Mucosa of descending colon (tissue), 3 donors: ENCODE data around the gene HOXD9. TPM values are rescaled to one million over a fixed set of nuclear protein-coding genes. Genes with fewer than 3 reads are reported as not detected.
A peak's percentile ranks its signal among the peaks of the same experiment; 100 is the strongest.

Source experiments
- ATAC-seq: fragments of 200-7000 bp; cut with Tn5 transposase; one replicate; pipeline ENCODE4 v1.9.1; 2020; ENCODE audit warnings: mild to moderate bottlenecking, moderate library complexity
- DNase-seq, 3 donors: peaks; one replicate each; pipeline ENCODE4 v3.0.0-alpha.2; 2020
- H3K36me3 ChIP-seq: fragments of 200-600 bp; one replicate; pipeline ENCODE4 v1.8.0; 2021; ENCODE audit warnings: low read depth, mild to moderate bottlenecking
- H3K4me1 ChIP-seq: fragments of 200-600 bp; one replicate; pipeline ENCODE4 v1.8.0; 2021; ENCODE audit warnings: low read depth, mild to moderate bottlenecking
- H3K4me3 ChIP-seq: fragments of 200-600 bp; one replicate; pipeline ENCODE4 v1.8.0; 2021; ENCODE audit warnings: mild to moderate bottlenecking
- H3K9me3 ChIP-seq: fragments of 200-600 bp; one replicate; pipeline ENCODE4 v1.8.0; 2021; ENCODE audit warnings: mild to moderate bottlenecking
- intact Hi-C, 2 donors: fragments of 100-400 bp; cut with DNase I in 1 of 2; cut with micrococcal nuclease in 1 of 2; formaldehyde crosslinking; loops; one replicate each; pipeline versions ENCODE4 v1.11.0 to v1.11.1; 2022; cut with DNase I, micrococcal nuclease
- total RNA-seq, 3 donors: library from RNA; stranded (reverse); fragmentation: NEBNext Ultra II Directional in 2 of 3; extraction: Animal tissue kit (Norgen Biotek cat#: 25700) in 2 of 3; gene quantifications; one replicate each; pipeline versions ENCODE4 v1.2.1 to v1.2.4, GENCODE V29; 2021 to 2023
- TF ChIP-seq, protein P1 (sequence below): fragments of 200-600 bp; IDR thresholded peaks from one replicate; pipeline ENCODE4 v1.8.0; 2022; ENCODE audit warnings: antibody characterized with exemption, mild to moderate bottlenecking
- donor health status: DM: no; HTN: no; CAD: no; lungs with moderate emphysema.
- donor health status: DM: no; HTN: no; CAD: no.
- donor health status: DM: no; HTN: yes; CAD: no.

The HOXD9 gene
- total RNA-seq, 3 donors from 2014 or later: 2.1 to 5.6 (median 2.2) TPM

DNA sequence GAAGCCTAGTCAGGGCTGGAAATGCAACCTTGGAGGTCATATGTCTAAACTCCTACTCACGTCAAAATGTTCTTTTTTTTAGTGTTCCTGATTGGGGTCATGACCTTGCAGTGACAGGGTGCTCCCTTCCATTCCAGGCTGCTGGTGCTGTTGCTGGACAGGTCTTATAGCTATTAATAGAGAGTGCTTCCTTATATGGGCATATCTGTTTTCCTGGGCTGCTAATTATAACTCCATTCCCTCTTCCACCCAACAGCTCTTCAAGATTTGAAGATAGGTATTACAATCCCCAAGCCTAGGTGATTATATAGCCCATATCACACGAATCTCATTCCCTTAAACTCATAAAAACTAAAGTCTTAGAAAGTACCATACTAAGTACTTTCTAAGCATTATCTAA is 47.2 kb downstream of the HOXD9 start:
- no peaks in the 10 kb centered on the region for H3K9me3 ChIP-seq
- no peak for ATAC-seq
- peaks cover 5% of the 10 kb centered on the region for H3K4me1 ChIP-seq
- intact Hi-C loops: no loop called here
- H3K36me3 ChIP-seq: no peaks in the 10 kb centered on the region
- no peak for DNase-seq
- H3K4me3 ChIP-seq: no peak overlapping the region
- TF ChIP-seq, protein P1, sequence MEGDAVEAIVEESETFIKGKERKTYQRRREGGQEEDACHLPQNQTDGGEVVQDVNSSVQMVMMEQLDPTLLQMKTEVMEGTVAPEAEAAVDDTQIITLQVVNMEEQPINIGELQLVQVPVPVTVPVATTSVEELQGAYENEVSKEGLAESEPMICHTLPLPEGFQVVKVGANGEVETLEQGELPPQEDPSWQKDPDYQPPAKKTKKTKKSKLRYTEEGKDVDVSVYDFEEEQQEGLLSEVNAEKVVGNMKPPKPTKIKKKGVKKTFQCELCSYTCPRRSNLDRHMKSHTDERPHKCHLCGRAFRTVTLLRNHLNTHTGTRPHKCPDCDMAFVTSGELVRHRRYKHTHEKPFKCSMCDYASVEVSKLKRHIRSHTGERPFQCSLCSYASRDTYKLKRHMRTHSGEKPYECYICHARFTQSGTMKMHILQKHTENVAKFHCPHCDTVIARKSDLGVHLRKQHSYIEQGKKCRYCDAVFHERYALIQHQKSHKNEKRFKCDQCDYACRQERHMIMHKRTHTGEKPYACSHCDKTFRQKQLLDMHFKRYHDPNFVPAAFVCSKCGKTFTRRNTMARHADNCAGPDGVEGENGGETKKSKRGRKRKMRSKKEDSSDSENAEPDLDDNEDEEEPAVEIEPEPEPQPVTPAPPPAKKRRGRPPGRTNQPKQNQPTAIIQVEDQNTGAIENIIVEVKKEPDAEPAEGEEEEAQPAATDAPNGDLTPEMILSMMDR: no peak

DNA sequence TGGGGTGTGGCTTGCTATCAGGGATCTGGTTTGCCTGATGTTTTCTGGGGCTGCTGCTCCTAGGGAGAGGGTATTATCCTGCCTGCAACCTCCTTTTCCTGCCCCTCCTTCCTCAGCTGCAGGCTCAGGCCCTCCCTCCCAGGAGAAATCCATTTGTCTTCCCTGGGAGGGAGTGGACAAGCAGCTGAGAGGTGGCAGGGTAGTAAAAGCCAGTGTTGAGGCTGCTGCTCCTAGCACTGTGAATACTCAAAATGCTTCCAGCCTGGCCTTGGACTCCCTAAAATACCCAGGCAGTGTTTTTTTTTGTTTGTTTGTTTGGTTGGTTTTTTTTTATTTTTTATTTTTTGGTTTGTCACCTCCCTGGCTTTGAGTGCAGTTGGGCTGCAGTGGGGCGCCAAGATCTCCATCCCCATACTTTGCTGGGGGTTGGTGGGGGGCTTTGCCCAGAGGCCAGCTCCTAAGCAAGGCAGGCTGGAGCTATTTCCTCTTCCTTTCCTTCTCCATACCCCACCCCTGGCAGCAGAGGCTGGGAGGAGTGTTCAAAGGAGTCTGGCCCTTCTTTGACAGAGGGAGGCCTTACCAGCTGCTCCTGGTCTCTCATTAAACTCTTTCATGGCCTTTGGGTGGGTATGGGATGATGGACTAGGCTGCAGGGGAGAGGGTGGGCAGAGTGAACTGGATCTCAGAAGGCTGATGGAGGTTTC is 48.2 kb downstream of the HOXD9 start:
- DNase-seq (no peak), ATAC-seq (peak; percentile 19)
- Histone ChIP-seq H3K4me1 (peaks cover 11% of the 10 kb centered on the region), H3K36me3 (no peaks in the 10 kb centered on the region), H3K4me3 (no peak overlapping the region), H3K9me3 (no peaks in the 10 kb centered on the region)
- intact Hi-C loops: no loop called here
- TF ChIP-seq, protein P1: no peak

DNA sequence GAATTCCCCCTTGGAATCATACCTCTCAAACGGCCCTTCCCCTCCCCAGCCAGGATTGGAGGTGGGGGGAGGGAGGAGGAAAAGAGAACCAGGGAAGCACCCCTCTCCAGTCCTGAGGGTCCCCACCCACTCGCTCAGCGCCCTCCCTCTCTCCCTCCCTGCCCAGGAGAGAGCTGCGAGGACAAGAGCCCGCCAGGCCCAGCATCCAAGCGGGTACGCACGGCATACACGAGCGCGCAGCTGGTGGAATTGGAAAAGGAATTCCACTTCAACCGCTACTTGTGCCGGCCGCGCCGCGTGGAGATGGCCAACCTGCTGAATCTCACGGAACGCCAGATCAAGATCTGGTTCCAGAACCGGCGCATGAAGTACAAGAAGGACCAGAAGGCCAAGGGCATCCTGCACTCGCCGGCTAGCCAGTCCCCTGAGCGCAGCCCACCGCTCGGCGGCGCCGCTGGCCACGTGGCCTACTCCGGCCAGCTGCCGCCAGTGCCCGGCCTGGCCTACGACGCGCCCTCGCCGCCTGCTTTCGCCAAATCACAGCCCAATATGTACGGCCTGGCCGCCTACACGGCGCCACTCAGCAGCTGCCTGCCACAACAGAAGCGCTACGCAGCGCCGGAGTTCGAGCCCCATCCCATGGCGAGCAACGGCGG is 49.0 kb downstream of the HOXD9 start:
- Histone ChIP-seq H3K9me3 (no peaks in the 10 kb centered on the region), H3K4me3 (no peak overlapping the region), H3K4me1 (peaks cover 11% of the 10 kb centered on the region), H3K36me3 (no peaks in the 10 kb centered on the region)
- ATAC-seq (no peak), DNase-seq (peak in 1 of 3 donors; percentile 32)
- intact Hi-C loops: no loop called here
- TF ChIP-seq, protein P1: no peak

DNA sequence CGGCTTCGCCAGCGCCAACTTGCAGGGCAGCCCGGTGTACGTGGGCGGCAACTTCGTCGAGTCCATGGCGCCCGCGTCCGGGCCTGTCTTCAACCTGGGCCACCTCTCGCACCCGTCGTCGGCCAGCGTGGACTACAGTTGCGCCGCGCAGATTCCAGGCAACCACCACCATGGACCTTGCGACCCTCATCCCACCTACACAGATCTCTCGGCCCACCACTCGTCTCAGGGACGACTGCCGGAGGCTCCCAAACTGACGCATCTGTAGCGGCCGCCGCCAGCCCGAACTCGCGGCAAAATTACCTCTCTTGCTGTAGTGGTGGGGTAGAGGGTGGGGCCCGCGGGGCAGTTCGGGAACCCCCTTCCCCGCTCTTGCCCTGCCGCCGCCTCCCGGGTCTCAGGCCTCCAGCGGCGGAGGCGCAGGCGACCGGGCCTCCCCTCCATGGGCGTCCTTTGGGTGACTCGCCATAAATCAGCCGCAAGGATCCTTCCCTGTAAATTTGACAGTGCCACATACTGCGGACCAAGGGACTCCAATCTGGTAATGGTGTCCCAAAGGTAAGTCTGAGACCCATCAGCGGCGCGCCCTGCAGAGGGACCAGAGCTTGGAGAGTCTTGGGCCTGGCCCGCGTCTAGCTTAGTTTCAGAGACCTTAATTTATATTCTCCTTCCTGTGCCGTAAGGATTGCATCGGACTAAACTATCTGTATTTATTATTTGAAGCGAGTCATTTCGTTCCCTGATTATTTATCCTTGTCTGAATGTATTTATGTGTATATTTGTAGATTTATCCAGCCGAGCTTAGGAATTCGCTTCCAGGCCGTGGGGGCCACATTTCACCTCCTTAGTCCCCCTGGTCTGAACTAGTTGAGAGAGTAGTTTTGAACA is 49.7 kb downstream of the HOXD9 start:
- TF ChIP-seq, protein P1: no peak
- intact Hi-C loops: no loop called here
- no peaks in the 10 kb centered on the region for H3K9me3 ChIP-seq
- peaks cover 11% of the 10 kb centered on the region for H3K4me1 ChIP-seq
- DNase-seq (no peak), ATAC-seq (no peak)
- no peak overlapping the region for H3K4me3 ChIP-seq
- H3K36me3 ChIP-seq: no peaks in the 10 kb centered on the region

DNA sequence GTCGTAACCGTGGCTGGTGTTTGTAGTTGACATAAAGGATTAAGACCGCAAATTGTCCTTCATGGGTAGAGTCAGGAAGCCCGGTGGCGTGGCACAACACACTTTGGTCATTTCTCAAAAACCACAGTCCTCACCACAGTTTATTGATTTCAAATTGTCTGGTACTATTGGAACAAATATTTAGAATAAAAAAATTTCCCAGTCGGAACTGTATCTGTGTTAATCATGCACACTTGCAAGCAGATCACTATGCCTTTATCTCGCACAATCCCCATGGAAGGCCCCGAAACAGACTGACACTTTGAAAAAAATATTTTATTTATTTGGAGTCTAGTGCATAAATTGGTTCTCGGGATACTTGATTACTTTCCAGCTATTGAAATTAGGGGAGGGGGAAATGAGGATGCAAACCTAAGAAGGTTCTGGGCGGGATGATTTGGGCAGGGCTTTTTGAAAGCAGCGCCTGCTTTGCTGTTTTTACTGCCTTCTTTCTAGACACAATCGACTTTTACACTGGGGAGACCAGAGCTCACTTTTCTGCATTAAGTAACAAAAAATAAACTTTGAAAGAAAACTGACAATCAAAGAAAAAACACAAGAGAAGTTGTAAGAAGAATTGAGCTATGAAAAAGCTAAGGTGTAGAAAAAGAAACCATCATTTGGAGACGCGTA is 50.5 kb downstream of the HOXD9 start:
- peaks cover 11% of the 10 kb centered on the region for H3K4me1 ChIP-seq
- intact Hi-C loops: no loop called here
- no peak for ATAC-seq
- TF ChIP-seq, protein P1: no peak
- no peaks in the 10 kb centered on the region for H3K36me3 ChIP-seq
- no peak for DNase-seq
- no peaks in the 10 kb centered on the region for H3K9me3 ChIP-seq
- no peak overlapping the region for H3K4me3 ChIP-seq
